ENCODE results near the gene CLEC4C. TPM values are rescaled to one million over a fixed set of nuclear protein-coding genes. Genes with fewer than 3 reads are reported as not detected.
"Not testable (repeated sequence)": the region's sequence is repeated elsewhere in the genome, so short reads cannot be mapped to it uniquely, and the experiment has no call there.

The CLEC4C gene, protein sequence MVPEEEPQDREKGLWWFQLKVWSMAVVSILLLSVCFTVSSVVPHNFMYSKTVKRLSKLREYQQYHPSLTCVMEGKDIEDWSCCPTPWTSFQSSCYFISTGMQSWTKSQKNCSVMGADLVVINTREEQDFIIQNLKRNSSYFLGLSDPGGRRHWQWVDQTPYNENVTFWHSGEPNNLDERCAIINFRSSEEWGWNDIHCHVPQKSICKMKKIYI
- total RNA-seq = not detected in 2 replicates
- long read RNA-seq = 0 reads

GRCh38 chr12:7747246-7747645 lies at the start of gene CLEC4C:
CLEC4C (minus strand) TSS chr12:7747375; CDS start chr12:7747348, 27 bp downstream.
- Mint-ChIP-seq H3K27ac (peak within 1 kb of the TSS; percentile 49), H3K4me1 (ENCODE audit: low read depth) (no peaks in the 10 kb centered on the region), H3K4me3 (ENCODE audit: low read depth) (no peak within 1 kb of the TSS), H3K27me3 (no peaks in the 10 kb centered on the region), H3K9me3 (ENCODE audit: low read depth) (peaks cover 14% of the 10 kb centered on the region), H3K36me3 (ENCODE audit: insufficient read depth) (no peaks in the 10 kb centered on the region)
- TF ChIP-seq, protein P1, sequence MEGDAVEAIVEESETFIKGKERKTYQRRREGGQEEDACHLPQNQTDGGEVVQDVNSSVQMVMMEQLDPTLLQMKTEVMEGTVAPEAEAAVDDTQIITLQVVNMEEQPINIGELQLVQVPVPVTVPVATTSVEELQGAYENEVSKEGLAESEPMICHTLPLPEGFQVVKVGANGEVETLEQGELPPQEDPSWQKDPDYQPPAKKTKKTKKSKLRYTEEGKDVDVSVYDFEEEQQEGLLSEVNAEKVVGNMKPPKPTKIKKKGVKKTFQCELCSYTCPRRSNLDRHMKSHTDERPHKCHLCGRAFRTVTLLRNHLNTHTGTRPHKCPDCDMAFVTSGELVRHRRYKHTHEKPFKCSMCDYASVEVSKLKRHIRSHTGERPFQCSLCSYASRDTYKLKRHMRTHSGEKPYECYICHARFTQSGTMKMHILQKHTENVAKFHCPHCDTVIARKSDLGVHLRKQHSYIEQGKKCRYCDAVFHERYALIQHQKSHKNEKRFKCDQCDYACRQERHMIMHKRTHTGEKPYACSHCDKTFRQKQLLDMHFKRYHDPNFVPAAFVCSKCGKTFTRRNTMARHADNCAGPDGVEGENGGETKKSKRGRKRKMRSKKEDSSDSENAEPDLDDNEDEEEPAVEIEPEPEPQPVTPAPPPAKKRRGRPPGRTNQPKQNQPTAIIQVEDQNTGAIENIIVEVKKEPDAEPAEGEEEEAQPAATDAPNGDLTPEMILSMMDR (IDR thresholded peaks at IDR 0.05; ENCODE audit: unreplicated experiment) = no peak
- DNase-seq (ENCODE audit: low spot score, unreplicated experiment) = no peak

DNA sequence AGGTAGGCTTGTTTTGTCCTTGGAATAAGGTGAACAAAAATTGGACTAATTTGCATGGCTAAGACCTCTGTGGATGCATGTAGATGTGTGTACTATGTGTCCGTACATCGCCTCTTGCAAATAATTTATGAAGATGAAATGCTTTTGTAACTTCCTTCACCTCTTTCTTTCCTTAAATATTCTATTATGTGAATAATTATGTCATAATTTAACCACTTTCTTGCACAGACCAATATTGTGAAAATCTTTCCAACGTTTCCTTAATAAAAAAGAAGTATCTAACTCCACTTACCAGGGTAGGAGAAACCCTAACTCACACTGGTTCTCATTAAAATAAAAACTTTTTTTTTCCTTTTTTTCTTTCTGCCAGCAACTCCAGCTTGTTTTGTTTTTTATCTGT lies 46.0 kb upstream of the CLEC4C start:
- Mint-ChIP-seq H3K27ac (no peak overlapping the region), H3K4me1 (ENCODE audit: low read depth) (peaks cover 9% of the 10 kb centered on the region), H3K27me3 (peaks cover 22% of the 10 kb centered on the region), H3K4me3 (ENCODE audit: low read depth) (no peak overlapping the region), H3K36me3 (ENCODE audit: insufficient read depth) (no peaks in the 10 kb centered on the region), H3K9me3 (ENCODE audit: low read depth) (no peaks in the 10 kb centered on the region)
- no peak for DNase-seq (ENCODE audit: low spot score, unreplicated experiment)
- TF ChIP-seq, protein P1 (IDR thresholded peaks at IDR 0.05; ENCODE audit: unreplicated experiment) = no peak

GRCh38 chr12:7788884-7789528 lies 41.8 kb upstream of the CLEC4C start, which contains the start of gene NANOG:
NANOG (plus strand) TSS chr12:7789402; CDS start chr12:7789615, 213 bp downstream.
- H3K27ac Mint-ChIP-seq; H3K4me1 Mint-ChIP-seq (ENCODE audit: low read depth); H3K4me3 Mint-ChIP-seq (ENCODE audit: low read depth); H3K36me3 Mint-ChIP-seq (ENCODE audit: insufficient read depth); H3K9me3 Mint-ChIP-seq (ENCODE audit: low read depth); DNase-seq (ENCODE audit: low spot score, unreplicated experiment): not testable (repeated sequence)
- peaks cover 40% of the 10 kb centered on the region for H3K27me3 Mint-ChIP-seq

DNA sequence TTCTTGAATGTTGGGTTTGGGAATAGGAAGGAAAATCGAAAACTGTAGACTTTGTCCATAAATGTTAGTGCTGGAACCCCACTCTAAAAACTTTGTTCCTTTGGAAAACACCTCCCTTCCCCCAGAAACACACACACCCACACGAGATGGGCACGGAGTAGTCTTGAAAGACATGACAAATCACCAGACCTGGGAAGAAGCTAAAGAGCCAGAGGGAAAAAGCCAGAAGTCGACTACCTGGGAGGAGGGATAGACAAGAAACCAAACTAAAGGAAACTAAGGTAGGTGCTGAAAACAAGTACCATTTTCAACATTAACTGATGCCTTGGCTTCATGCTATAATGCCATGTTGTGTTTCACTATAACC lies 41.1 kb upstream of the CLEC4C start:
- TF ChIP-seq, protein P1 (IDR thresholded peaks at IDR 0.05; ENCODE audit: unreplicated experiment) = no peak
- peaks cover 9% of the 10 kb centered on the region for H3K4me1 Mint-ChIP-seq (ENCODE audit: low read depth)
- no peaks in the 10 kb centered on the region for H3K9me3 Mint-ChIP-seq (ENCODE audit: low read depth)
- H3K27ac Mint-ChIP-seq = peak overlapping the region; percentile 67
- DNase-seq (ENCODE audit: low spot score, unreplicated experiment) = no peak
- no peaks in the 10 kb centered on the region for H3K36me3 Mint-ChIP-seq (ENCODE audit: insufficient read depth)
- H3K27me3 Mint-ChIP-seq = peaks cover 40% of the 10 kb centered on the region
- no peak overlapping the region for H3K4me3 Mint-ChIP-seq (ENCODE audit: low read depth)

DNA sequence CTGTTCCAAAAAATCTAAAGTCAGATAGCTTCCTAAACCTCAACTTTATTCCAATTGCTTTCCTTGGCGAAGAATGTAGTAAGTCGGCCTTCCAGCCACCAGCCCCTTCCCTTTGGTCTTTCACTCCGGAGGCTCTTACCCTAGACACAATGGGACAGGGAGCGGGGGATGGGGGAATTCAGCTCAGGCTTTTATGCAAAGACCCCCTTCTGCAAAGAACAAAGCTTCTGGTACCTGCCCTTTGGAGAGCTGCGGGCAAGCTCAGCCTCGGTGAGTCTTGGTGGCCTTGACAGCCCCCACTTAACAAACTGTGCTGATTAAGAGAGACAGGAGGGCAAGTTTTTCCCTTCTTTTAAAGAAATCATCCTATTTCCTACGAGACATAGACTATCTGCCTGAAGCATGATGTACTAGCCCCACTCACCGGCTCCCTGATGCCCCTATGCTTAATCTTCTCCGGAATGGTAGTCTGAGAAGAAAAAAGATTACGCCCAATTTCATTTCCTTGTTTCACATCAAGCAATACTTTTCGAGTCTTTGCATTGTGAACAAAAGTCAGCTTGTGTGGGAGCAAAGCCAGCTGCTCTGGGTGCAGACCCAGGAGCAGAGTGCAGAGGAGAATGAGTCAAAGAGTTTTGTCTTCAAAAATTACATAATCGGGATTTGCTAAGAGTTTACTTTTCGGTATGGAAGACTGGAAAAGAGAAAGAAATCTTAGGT lies 40.6 kb upstream of the CLEC4C start:
- no peak overlapping the region for H3K4me3 Mint-ChIP-seq (ENCODE audit: low read depth)
- TF ChIP-seq, protein P1 (IDR thresholded peaks at IDR 0.05; ENCODE audit: unreplicated experiment) = no peak
- peak overlapping the region; percentile 67 for H3K27ac Mint-ChIP-seq
- peaks cover 40% of the 10 kb centered on the region for H3K27me3 Mint-ChIP-seq
- peaks cover 9% of the 10 kb centered on the region for H3K4me1 Mint-ChIP-seq (ENCODE audit: low read depth)
- no peak for DNase-seq (ENCODE audit: low spot score, unreplicated experiment)
- H3K9me3 Mint-ChIP-seq (ENCODE audit: low read depth) = no peaks in the 10 kb centered on the region
- H3K36me3 Mint-ChIP-seq (ENCODE audit: insufficient read depth) = no peaks in the 10 kb centered on the region
